Stromal cell of bone marrow (primary cell): Measurements from ENCODE around the gene KCNH1.

Experiments used
- DNase-seq: peaks from one replicate; pipeline ENCODE4 v3.0.0-alpha.2; 2012; ENCODE audit warnings: low read depth

Gene KCNH1

DNA sequence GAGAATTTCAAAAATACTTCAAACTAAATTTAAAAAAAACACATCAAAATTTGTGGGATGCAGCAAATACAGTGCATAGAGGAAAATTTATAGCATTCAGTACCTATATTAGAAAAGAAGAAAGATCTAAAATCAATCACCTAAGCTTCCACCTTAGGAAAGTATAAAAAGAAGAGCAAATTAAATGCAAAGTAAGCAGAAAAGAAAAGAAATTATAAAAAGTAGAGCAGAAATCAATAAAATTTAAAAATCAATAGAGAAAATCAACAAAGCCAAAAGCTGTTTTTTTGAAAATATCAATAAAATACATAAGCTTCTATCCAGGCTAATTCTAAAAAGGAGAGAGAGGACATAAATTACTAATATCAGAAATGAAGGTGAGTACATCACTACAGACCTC is 255.4 kb downstream of the KCNH1 start:
- no peak for DNase-seq

- DNase-seq, result no peak
Observed at GRCh38 chr1:210876275-210876674, 257.7 kb downstream of the KCNH1 start.

DNA sequence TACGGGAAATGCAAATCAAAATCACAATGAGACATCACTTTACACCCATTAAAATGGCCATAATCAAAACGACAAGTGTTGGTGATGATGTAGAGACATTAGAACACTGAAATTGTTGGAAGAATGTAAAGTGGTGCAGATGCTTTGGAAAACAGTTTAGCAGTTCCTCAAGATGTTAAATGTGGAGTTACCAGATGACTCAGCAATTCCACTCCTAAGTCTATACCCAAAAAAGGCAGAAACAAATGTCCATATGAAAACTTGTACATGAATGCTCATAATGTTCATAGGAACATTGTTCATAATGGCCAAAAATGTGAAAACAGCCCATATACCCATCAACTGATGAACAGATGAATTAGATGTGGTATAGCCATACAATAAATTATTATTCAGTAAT is 267.4 kb downstream of the KCNH1 start:
- DNase-seq, result no peak

DNA sequence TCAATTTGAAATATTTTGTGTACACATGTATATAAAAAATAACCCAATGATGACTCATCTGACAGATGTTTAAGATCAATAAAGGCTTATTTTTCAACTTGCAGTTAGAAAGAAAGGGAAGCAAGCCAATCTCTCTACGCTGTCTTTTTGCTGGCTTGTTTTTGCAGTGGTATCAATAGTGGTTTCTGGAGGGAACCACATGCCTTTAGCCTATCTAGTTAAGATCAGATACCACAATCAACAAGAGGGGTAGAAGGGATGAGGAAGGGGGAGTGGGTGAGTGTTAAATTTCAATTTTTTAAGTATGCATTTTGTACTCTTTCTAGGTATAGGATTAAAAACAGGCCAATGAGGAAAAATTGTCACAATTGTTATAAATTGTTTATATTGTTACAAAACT is 276.2 kb downstream of the KCNH1 start:
- no peak for DNase-seq

DNA sequence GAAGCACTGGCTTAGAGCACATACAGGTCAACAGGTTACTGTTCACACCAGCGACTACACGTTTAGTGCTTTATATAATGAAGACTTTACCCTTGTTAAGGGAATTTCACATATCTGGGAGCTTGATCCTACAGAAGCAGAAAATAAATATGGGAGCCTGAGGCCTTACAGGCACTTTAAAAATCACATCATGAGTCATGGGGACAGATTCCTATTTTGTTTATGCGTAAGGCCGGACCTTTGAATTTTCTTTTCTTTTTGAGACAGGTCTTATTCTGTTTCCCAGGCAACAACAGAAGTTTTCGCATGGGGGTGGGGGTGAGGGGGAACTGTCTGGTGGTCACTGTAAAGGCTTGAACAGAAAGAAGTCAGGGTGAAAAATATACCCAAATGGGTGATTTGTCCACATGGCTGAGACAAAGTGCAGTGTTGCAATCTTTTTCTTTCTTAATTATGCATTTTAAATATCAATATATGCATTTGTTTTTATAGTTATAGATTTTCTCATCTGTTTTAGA is 276.7 kb downstream of the KCNH1 start:
- DNase-seq, result no peak

DNA sequence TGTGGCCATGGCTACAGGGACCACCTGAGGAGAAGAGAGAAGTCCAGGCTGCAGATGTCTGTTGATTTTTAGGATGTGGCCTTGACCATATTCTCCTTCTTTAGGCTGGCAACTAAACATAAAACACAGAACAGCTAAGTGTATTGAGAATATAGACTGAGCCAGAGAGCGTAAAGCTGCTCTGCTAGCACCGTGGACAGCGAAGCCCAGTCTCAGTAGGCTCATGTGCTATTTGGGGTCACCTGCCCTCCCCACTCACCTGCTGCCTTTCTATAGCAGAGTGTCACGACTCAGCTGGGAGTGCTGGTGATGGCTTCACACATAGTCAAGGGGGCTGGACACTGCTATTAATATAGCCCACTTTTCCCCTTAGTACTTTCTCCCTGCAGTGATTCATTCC is 278.5 kb downstream of the KCNH1 start:
- DNase-seq, result no peak

DNA sequence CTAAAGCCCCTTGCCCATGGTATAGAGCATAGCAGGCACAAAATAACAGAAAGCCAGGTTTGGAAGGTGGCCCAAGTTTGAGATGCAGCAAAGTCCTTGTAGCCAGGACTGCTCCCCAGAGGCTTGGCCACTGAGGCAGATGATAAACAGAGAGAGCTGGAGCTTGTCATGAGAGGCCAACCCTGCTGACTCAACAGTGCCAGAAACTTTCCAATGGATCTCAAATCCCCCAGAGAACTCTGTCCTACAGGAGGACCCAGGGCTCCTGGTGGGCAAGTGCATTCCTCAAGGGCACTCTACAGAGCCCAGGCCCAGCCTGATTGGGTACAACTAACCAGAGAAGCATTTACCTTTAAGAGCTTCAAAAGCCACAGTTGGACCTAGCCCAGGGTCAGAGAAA is 280.7 kb downstream of the KCNH1 start:
- DNase-seq, result no peak

GRCh38 chr1:210850556-210850955 is 283.4 kb downstream of the KCNH1 start:
- no peak for DNase-seq

GRCh38 chr1:210848474-210848873 is 285.5 kb downstream of the KCNH1 start:
- no peak for DNase-seq

DNA sequence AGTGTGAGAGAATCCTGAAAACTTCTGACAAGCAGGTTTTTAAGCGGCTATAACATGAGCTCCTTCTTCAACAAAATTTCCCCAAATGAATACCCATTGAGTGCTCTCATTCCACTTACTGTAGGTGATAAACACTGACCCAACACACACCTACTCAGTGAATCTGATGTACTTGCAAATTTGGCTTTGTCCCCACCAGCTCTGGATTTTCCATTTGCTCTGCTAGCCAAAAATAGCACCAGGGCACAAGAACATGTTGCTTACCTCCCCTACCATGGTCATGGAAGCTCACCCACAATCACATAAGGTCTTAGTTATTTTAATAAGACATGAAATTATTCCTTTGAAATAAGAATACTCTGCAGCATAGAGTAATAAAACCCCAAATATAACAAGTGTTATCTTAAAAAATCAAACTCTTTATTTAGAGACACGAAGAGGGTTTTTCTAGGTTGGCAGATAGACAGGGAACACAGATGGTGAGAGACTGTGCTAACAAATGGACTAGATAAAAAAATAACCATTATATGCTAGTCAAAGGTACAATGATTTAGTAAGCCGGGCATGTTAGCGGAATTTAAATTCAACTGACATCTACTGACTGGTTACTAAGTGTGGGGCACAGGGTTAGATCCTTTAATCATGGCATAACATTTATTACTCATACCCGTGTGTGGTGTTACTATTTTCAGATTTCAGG is 291.9 kb downstream of the KCNH1 start:
- DNase-seq, result no peak

DNA sequence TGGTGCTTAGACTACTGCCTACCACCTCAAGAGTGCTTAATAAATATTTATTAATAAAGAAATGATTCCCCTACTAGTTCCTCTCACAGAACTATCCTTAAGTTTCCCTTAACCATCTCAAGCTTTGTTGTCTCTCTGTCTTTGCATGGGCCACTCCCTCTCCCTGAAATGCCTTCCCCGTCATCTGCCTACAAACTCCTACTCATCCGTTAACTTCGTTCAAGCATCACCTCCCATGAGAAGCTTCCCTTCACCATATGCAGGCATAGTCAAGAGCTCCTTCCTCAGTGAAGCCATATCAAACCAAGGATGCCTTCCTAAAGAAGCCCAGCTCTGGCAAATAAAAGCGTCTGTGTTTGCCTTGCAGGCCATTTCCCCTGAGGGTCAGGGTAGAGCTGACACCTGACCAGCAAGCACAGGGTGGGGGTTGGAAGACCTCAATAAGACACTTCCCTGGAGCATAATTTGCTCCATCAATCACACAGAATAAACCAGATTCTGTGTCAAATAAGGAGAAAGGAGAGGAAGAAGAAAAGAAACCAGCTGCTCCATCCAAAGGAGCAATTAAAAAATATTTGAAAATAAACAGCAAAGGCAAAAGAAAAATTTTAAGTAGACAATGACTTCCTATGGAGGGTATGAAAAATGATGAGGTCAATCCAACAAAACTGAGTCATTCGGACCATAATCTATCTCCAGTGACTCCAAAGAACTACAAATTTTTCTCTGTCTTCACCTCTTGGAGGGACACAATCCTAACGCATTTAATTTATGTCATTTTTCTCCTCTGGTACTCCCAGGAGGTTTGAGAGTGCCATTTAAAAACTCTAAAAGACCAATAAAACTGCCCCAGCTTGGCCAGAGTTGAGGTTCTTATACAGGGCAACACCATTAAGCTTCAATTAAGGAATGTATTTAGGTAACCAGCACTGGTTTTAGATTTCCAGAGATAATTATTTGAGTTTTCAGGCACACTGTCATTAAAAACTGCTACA is 303.6 kb downstream of the KCNH1 start:
- DNase-seq, result no peak

GRCh38 chr1:210828996-210829596 is 304.9 kb downstream of the KCNH1 start:
- peak; percentile 6 for DNase-seq

DNA sequence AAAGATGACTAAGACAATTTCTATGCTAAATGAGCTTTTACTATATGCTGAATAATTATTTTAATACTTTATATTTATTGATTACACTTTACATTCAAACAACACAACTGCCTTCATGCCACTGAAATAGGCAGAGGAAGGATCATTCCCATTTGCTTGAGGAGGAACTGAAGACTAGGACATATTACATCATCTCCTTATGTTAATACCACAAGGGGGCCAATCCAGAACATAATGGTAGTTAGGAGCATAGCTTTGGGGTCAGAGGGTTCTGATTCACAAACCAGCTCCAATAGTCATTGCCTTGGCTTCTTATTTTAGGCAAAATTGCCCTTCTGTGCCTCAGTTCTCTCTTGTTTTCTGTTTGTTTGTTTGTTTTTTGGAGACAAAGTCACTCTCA is 306.5 kb downstream of the KCNH1 start:
- DNase-seq, result no peak

DNA sequence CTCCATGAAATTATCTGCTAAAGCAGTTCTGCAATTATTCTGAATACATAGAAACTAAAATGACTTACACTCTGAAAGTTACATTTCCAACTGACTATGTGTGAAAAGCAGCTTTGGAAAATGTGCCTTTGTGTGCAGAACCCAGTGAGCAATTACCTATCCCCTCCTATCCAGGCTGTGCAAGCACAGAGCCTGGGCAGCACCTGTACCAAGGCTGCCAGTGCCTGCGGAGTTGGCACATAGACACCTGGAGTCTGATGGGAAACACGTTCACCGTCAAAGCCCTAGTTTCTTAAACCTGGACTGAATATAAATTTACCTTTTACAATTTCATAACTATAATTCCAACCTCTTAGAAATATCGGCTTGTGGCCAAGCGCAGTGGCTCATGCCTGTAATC is 307.3 kb downstream of the KCNH1 start:
- no peak for DNase-seq

- DNase-seq, result peak; percentile 24
Observed at GRCh38 chr1:210822932-210823331, 311.0 kb downstream of the KCNH1 start.

DNA sequence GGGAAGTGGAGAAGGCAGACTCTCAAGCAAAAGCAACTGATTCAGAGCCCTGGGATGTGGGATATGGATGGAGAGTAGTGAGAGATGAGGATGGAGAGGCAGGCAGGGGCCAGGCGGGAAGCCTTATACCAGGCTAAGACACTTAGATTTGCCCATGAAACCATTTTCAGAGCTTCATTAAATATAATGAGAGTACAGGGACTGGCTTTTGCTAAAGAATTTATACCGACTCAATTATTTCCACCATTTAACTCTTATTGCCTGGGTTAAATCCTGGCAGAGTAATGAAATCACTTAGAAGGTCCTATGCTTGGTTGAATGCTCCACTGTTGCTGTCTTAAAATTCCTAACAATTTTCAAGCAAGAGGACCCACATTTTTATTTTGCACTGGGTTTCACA is 311.7 kb downstream of the KCNH1 start:
- DNase-seq, result no peak

- no peak for DNase-seq
Observed at GRCh38 chr1:210821615-210822014, 312.3 kb downstream of the KCNH1 start.

DNA sequence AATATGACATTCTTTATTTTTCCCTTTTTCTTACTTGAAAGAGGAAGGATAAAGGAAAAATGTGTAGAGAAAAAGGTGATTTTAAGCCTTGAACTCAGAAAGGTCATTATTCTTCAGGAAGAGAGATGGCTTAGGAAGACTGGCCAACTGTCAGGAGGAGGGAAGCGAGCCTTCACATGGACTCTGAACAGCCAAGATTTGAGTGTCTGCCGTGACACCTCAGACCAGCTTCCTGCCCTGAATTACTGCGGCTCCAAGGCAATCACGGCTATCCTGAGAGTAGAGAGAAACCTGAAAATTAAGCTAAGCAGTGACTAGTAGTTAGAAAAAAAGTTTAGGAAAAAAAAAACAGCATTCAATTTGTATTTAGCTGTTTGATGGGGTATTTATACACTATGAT is 314.7 kb downstream of the KCNH1 start:
- no peak for DNase-seq

DNA sequence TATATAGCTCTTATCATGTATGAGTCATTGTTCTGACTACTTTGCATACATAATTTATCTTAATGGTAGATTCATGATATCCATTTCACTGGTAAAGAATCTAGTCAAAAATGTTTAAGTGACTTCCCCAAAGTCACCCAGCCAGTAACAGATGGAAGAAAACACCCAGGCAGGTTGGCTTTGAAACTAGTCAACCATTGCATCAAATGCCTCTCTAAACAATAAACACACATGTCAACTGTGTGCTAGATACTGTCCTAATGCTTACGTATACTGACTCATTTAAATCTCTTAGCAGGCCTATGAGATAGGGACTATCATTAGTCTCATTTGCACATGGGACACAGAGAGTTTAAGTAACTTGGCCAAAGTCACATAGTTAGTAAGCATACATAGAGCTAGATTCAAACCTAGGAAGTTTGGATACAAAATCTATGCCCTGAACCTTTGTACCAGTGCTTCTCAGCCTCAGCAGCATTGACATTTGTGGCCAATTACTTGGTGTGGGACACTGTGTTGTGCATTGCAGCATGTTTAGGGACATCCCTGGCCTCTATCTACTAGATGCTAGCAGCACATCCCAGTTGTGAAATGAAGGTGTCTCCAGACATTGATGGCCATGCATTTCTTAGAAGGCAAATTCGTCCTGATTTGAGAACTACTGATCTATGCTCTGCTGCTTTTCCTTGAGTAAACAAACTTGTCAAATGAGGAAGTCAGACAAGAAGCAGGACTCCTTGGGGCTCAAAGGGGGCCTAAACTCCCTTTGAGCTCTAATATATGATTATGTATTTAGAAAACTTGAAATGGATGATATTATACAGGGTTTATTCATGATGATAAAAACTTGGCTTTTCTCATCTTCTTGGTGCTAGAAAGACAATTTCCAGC is 316.3 kb downstream of the KCNH1 start:
- DNase-seq, result no peak

- no peak for DNase-seq
Observed at GRCh38 chr1:210815641-210816550, 318.1 kb downstream of the KCNH1 start.
